K562 (cell line): ENCODE results near the gene CDH12. TPM values are rescaled to one million over a fixed set of nuclear protein-coding genes. Genes with fewer than 3 reads are reported as not detected.

Experiments
- ATAC-seq: fragments of 200-7000 bp; cut with Tn5 transposase; 3 replicates; pipeline ENCODE4 v1.9.1; 2020; ENCODE audit warnings: moderate library complexity
- BruUV-seq: library from RNA; stranded (reverse); fragments of 400-500 nt; replicated peaks from 2 replicates; lab custom pipeline; 2021; lab: Mats Ljungman, UMichigan
- CTCF ChIA-PET: fragments of 300-600 bp; formaldehyde crosslinking; extraction: SDS; loops from one replicate; lab custom pipeline; 2021; ENCODE audit warnings: low intra/inter-chr PET ratio; lab: Yijun Ruan, JAX
- POLR2A ChIA-PET: fragments of 300-600, 350-650 bp; sonication (Branson Sonifier 250); formaldehyde crosslinking; extraction: SDS; loops from one replicate; lab custom pipeline; 2021; ENCODE audit warnings: antibody characterized with exemption, inconsistent platforms; lab: Yijun Ruan, JAX
- DNase-seq, 4 experiments: peaks; one replicate each; pipeline versions ENCODE4 v3.0.0 to v3.0.0-alpha.2; 2011 to 2018; ENCODE audit warnings: low spot score in 3 of 4, mixed read lengths in 3 of 4; ENCODE audit errors: extremely low read depth in 1 of 4
- FAIRE-seq: peaks from 2 replicates; lab custom pipeline; 2011; peaks lifted over from hg19 to GRCh38; lab: Jason Lieb, UNC
- H2AFZ ChIP-seq: 2 replicates; pipeline ENCODE4 v1.6.0; 2011; ENCODE audit warnings: low read depth, low read length, control low read depth, inconsistent platforms
- H3K27ac ChIP-seq: fragments of 200-600 bp; 3 replicates; pipeline ENCODE4 v1.8.0; 2011; ENCODE audit warnings: low read depth, mild to moderate bottlenecking, control low read depth, inconsistent platforms, low read length, moderate library complexity, mixed read lengths; ENCODE audit errors: extremely low read depth
- H3K27me3 ChIP-seq, 2 experiments: fragments of 300-600 bp in 1 of 2; 2 replicates in 1 of 2; 3 replicates in 1 of 2; pipeline versions ENCODE4 v1.6.0 to v1.8.0; 2011; ENCODE audit warnings: inconsistent platforms in 2 of 2, low read length in 2 of 2, mild to moderate bottlenecking in 1 of 2, mixed read lengths in 1 of 2, moderate library complexity in 1 of 2; ENCODE audit not compliant: control insufficient read depth in 2 of 2, insufficient read depth in 2 of 2
- H3K36me3 ChIP-seq: fragments of 300-600 bp; 3 replicates; pipeline ENCODE4 v1.8.0; 2011; ENCODE audit warnings: mild to moderate bottlenecking, low read length, inconsistent platforms; ENCODE audit not compliant: control insufficient read depth, insufficient read depth
- H3K4me1 ChIP-seq, 2 experiments: fragments of 200-600 bp in 1 of 2; replicated peaks in 1 of 2; 2 replicates in 1 of 2; 3 replicates in 1 of 2; pipeline versions ENCODE4 v1.5.1 to v1.8.0; 2011; ENCODE audit warnings: inconsistent platforms in 2 of 2, low read length in 2 of 2, mild to moderate bottlenecking in 1 of 2, mixed read lengths in 1 of 2, moderate library complexity in 1 of 2; ENCODE audit not compliant: control insufficient read depth in 2 of 2, insufficient read depth in 2 of 2
- H3K4me2 ChIP-seq: 2 replicates; pipeline ENCODE4 v1.6.1; 2011; ENCODE audit warnings: low read length, control low read depth, inconsistent platforms, mixed read lengths; ENCODE audit not compliant: insufficient read depth
- H3K4me3 ChIP-seq: fragments of 200-600 bp; sonication (generic), shearing (Covaris generic); 2 replicates; pipeline ENCODE4 v1.5.1; 2016; ENCODE audit warnings: control low read depth, inconsistent platforms
- H3K79me2 ChIP-seq: fragments of 200-600 bp; 3 replicates; pipeline ENCODE4 v1.8.0; 2011; ENCODE audit warnings: low read length, inconsistent platforms; ENCODE audit not compliant: control insufficient read depth, insufficient read depth
- H3K9ac ChIP-seq, 2 experiments: 2 replicates each; pipeline versions ENCODE4 v1.6.0 to v1.6.1; 2011; ENCODE audit warnings: low read depth in 2 of 2, low read length in 2 of 2, control low read depth in 1 of 2, inconsistent platforms in 1 of 2, mild to moderate bottlenecking in 1 of 2, mixed read lengths in 1 of 2; ENCODE audit not compliant: insufficient read depth in 1 of 2
- H3K9me1 ChIP-seq: one replicate; pipeline ENCODE4 v1.6.0; 2011; ENCODE audit warnings: inconsistent platforms, mild to moderate bottlenecking, low read length, moderate library complexity; ENCODE audit not compliant: control insufficient read depth, insufficient read depth
- H3K9me3 ChIP-seq: replicated peaks from 2 replicates; pipeline ENCODE4 v1.5.1; 2011; ENCODE audit warnings: low read depth, low read length, inconsistent platforms; ENCODE audit not compliant: control insufficient read depth, insufficient read depth
- H4K20me1 ChIP-seq: replicated peaks from 2 replicates; pipeline ENCODE4 v1.6.1; 2011; ENCODE audit warnings: low read length, inconsistent platforms, mixed read lengths; ENCODE audit not compliant: control insufficient read depth, insufficient read depth
- CBFB ChIP-seq: sonication (generic); formaldehyde crosslinking; IDR thresholded peaks from 2 replicates; pipeline ENCODE4 v1.4.0; 2020; ENCODE audit warnings: mild to moderate bottlenecking, missing genetic modification reagents
- ESRRA ChIP-seq: fragments of 450-650 bp; IDR thresholded peaks from 2 replicates; pipeline ENCODE4 v1.6.1; 2014; ENCODE audit warnings: low read depth, mild to moderate bottlenecking, moderate library complexity, borderline replicate concordance
- ETS2 ChIP-seq: IDR thresholded peaks from 2 replicates; pipeline ENCODE4 v1.6.1; 2016; ENCODE audit warnings: borderline replicate concordance, missing genetic modification characterization, mild to moderate bottlenecking, moderate library complexity, missing compliant biosample characterization; ENCODE audit not compliant: poor library complexity, severe bottlenecking
- HMGN3 ChIP-seq: IDR thresholded peaks from 2 replicates; pipeline ENCODE4 v1.6.1; 2011; ENCODE audit warnings: borderline replicate concordance, low read depth, mild to moderate bottlenecking, mixed read lengths, low read length; ENCODE audit not compliant: insufficient read length; ENCODE audit errors: extremely low read depth
- L3MBTL2 ChIP-seq: fragments of 450-650 bp; IDR thresholded peaks from 2 replicates; pipeline ENCODE4 v1.6.1; 2016; ENCODE audit warnings: mild to moderate bottlenecking, moderate library complexity
- MIER1 ChIP-seq: fragments of 450-650 bp; IDR thresholded peaks from 2 replicates; pipeline ENCODE4 v1.6.1; 2016; ENCODE audit warnings: antibody characterized with exemption, mild to moderate bottlenecking, low read depth
- NEUROD1 ChIP-seq: fragments of 150-350 bp; IDR thresholded peaks from 2 replicates; pipeline ENCODE4 v1.6.1; 2014; ENCODE audit warnings: borderline replicate concordance, low read length, low read depth; ENCODE audit not compliant: partially characterized antibody
- SMARCE1 ChIP-seq: fragments of 450-650 bp; IDR thresholded peaks from 2 replicates; pipeline ENCODE4 v1.7.1; 2016; ENCODE audit warnings: mild to moderate bottlenecking
- SPI1 ChIP-seq: IDR thresholded peaks from 2 replicates; pipeline ENCODE4 v1.6.1; 2011; ENCODE audit warnings: low read depth, low read length, control low read depth, borderline replicate concordance
- SUPT5H ChIP-seq: fragments of 450-650 bp; IDR thresholded peaks from 2 replicates; pipeline ENCODE4 v1.6.1; 2016
- TCF7L2 ChIP-seq: fragments of 150-350 bp; IDR thresholded peaks from 2 replicates; pipeline ENCODE4 v1.6.1; 2016; ENCODE audit warnings: low read depth, mild to moderate bottlenecking, low read length, moderate library complexity
- TGIF2 ChIP-seq: sonication (generic); formaldehyde crosslinking; IDR thresholded peaks from 2 replicates; pipeline ENCODE4 v1.8.1; 2022; ENCODE audit warnings: mild to moderate bottlenecking, missing genetic modification reagents, moderate library complexity
- YY1 ChIP-seq, 3 experiments: IDR thresholded peaks; 2 replicates each; pipeline ENCODE4 v1.6.1; 2011; ENCODE audit warnings: low read length in 2 of 3, mild to moderate bottlenecking in 2 of 3, moderate library complexity in 2 of 3, borderline replicate concordance in 1 of 3, control low read depth in 1 of 3, low read depth in 1 of 3; ENCODE audit not compliant: insufficient read depth in 3 of 3, insufficient replicate concordance in 2 of 3, control insufficient read depth in 1 of 3, insufficient read length in 1 of 3; ENCODE audit errors: extremely low read depth in 1 of 3
- ZNF197 ChIP-seq: fragments of 200-800 bp; sonication (Bioruptor generic); IDR thresholded peaks from 2 replicates; pipeline ENCODE4 v1.6.1; 2016; ENCODE audit warnings: low read depth, missing genetic modification characterization, missing compliant biosample characterization
- ZNF696 ChIP-seq: fragments of 250-450 bp; sonication (Bioruptor Pico); conservative IDR thresholded peaks from 2 replicates; pipeline ENCODE4 v1.4.0; 2020; ENCODE audit warnings: mild to moderate bottlenecking, moderate library complexity
- in situ Hi-C: fragments of 300-500 bp; cut with MboI; formaldehyde crosslinking; loops from 4 replicates; pipeline ENCODE4 v1.15.0; 2018; ENCODE audit warnings: inconsistent platforms, mixed read lengths
- intact Hi-C: fragments of 100-400 bp; cut with micrococcal nuclease; formaldehyde crosslinking; loops from 2 replicates; pipeline ENCODE4 v1.14.2; 2022
- polyA plus RNA-seq, 8 experiments: library from polyadenylated mRNA; depleted of rRNA in 4 of 8; stranded (reverse) in 5 of 8; unstranded in 3 of 8; fragments of >200 nt; fragmentation: Nextera tagmentation in 2 of 8; fragmentation: Illumina TruSeq in 1 of 8; extraction: Ambion mirVana in 2 of 8; extraction: Trizol in 1 of 8; gene quantifications; 2 replicates each; pipeline versions ENCODE4 v1.2.1 to v1.2.3, GENCODE V29; 2011 to 2014; ENCODE audit warnings: inconsistent platforms in 1 of 8, missing spikeins in 1 of 8
- total RNA-seq, 7 experiments: library from RNA; depleted of rRNA in 6 of 7; stranded (reverse); fragments of >200 nt in 6 of 7; fragmentation: Illumina TruSeq in 2 of 7; extraction: Trizol in 2 of 7; gene quantifications; 2 replicates each; pipeline versions ENCODE4 v1.2.1 to v1.2.3, GENCODE V29; 2011 to 2021; ENCODE audit warnings: low replicate concordance in 1 of 7
- TF ChIP-seq, protein P1 (sequence below): conservative IDR thresholded peaks from 2 replicates; pipeline ENCODE4 v1.6.1; 2011; ENCODE audit warnings: low read depth, mild to moderate bottlenecking, low read length; ENCODE audit not compliant: control insufficient read depth
- TF ChIP-seq, protein P2 (sequence below): fragments of 450-650 bp; IDR thresholded peaks from one replicate; pipeline ENCODE4 v1.6.1; 2018; ENCODE audit warnings: mild to moderate bottlenecking, moderate library complexity; ENCODE audit not compliant: partially characterized antibody

CDH12 gene
- total and polyA plus RNA-seq, 9 of the 15 experiments (the other 6 are each of a cell fraction or from before 2014, with no cell fraction given), result 0.03 to 1.7 (median 0.37) TPM

DNA sequence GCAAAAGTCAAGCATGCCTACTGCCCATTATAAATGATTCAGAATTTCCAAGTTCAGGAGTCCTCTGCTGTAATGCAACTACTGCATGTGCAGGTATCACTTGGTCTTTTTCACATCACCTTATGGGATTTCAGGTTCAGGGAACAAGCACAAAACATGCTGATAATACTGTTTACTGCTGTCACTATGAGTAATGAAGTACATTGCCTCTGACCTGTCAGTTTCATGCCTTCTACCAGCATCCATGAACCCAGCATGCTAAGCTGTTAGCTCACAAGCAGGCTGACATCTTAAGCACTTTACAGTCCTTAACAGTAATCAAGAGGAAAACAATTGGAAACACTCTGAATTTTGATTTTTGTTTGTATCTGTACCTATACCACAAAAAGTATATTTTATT is 743.8 kb downstream of the CDH12 start:
- ATAC-seq, result no peak

GRCh38 chr5:22108545-22108944 is 744.6 kb downstream of the CDH12 start:
- Histone ChIP-seq H3K79me2 (no peaks in the 10 kb centered on the region), H3K36me3 (no peaks in the 10 kb centered on the region), H2AFZ (no peak overlapping the region), H3K4me2 (no peak overlapping the region), H3K9me1 (no peaks in the 10 kb centered on the region), H3K27ac (no peak overlapping the region), H4K20me1 (no peaks in the 10 kb centered on the region), H3K9me3 (no peaks in the 10 kb centered on the region; the same call in 1 of the 2 replicates), H3K4me1 (no peaks in the 10 kb centered on the region), H3K27me3 (no peaks in the 10 kb centered on the region), H3K4me3 (no peak overlapping the region), H3K9ac (no peak overlapping the region)
- POLR2A ChIA-PET, result no interaction called here
- intact Hi-C loops (no loop called here), in situ Hi-C loops (no loop called here)
- no peak for FAIRE-seq
- CTCF ChIA-PET, result no interaction called here
- no TSS peak for BruUV-seq
- ATAC-seq, result no peak
- no peak for DNase-seq
- TF ChIP-seq ETS2, result no peak
- TF ChIP-seq SMARCE1, result no peak
- TF ChIP-seq MIER1, result no peak
- TF ChIP-seq YY1 (IDR thresholded peaks at IDR 0.05; ENCODE audit: borderline replicate concordance in 1 of 3, control insufficient read depth in 1 of 3, extremely low read depth in 1 of 3, insufficient read depth in 3 of 3, insufficient read length in 1 of 3, insufficient replicate concordance in 2 of 3, low read depth in 1 of 3, low read length in 2 of 3), result no peak
- no peak for TF ChIP-seq ZNF197
- no peak for TF ChIP-seq TCF7L2
- no peak for TF ChIP-seq CBFB (CRISPR knock-in tag)
- TF ChIP-seq SUPT5H, result no peak
- no peak for TF ChIP-seq L3MBTL2
- no peak for TF ChIP-seq SPI1
- TF ChIP-seq, protein P1, sequence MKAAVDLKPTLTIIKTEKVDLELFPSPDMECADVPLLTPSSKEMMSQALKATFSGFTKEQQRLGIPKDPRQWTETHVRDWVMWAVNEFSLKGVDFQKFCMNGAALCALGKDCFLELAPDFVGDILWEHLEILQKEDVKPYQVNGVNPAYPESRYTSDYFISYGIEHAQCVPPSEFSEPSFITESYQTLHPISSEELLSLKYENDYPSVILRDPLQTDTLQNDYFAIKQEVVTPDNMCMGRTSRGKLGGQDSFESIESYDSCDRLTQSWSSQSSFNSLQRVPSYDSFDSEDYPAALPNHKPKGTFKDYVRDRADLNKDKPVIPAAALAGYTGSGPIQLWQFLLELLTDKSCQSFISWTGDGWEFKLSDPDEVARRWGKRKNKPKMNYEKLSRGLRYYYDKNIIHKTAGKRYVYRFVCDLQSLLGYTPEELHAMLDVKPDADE, result no peak

More for the DNA sequence above, 743.8 kb downstream of the CDH12 start:
- H3K4me3 ChIP-seq, result no peak overlapping the region
- in situ Hi-C loops (no loop called here), intact Hi-C loops (no loop called here)
- BruUV-seq, result no TSS peak
- H3K27me3 ChIP-seq, result no peaks in the 10 kb centered on the region
- H3K9me1 ChIP-seq, result no peaks in the 10 kb centered on the region
- TF ChIP-seq TGIF2 (CRISPR knock-in tag) (no peak), HMGN3 (no peak), NEUROD1 (no peak), ESRRA (no peak), ZNF696 (CRISPR knock-in tag) (no peak)
- TF ChIP-seq, protein P2, sequence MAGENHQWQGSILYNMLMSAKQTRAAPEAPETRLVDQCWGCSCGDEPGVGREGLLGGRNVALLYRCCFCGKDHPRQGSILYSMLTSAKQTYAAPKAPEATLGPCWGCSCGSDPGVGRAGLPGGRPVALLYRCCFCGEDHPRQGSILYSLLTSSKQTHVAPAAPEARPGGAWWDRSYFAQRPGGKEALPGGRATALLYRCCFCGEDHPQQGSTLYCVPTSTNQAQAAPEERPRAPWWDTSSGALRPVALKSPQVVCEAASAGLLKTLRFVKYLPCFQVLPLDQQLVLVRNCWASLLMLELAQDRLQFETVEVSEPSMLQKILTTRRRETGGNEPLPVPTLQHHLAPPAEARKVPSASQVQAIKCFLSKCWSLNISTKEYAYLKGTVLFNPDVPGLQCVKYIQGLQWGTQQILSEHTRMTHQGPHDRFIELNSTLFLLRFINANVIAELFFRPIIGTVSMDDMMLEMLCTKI, result no peak
- FAIRE-seq (no peak), DNase-seq (no peak)
- no peaks in the 10 kb centered on the region; the same call in 1 of the 2 replicates for H3K9me3 ChIP-seq
- H3K9ac ChIP-seq, result no peak overlapping the region
- no peaks in the 10 kb centered on the region for H3K4me1 ChIP-seq
- H3K36me3 ChIP-seq, result no peaks in the 10 kb centered on the region
- H3K27ac ChIP-seq, result no peak overlapping the region
- no peak overlapping the region for H3K4me2 ChIP-seq
- ChIA-PET CTCF (no interaction called here), POLR2A (no interaction called here)
- no peaks in the 10 kb centered on the region for H3K79me2 ChIP-seq
- no peaks in the 10 kb centered on the region for H4K20me1 ChIP-seq
- H2AFZ ChIP-seq, result no peak overlapping the region
